GM12865 (cell line): ENCODE data around the gene ZNF484.
"Not testable (repeated sequence)": the region's sequence is repeated elsewhere in the genome, so short reads cannot be mapped to it uniquely, and the experiment has no call there.

ENCODE experiments used
- DNase-seq: peaks from one replicate; pipeline ENCODE4 v3.0.0; 2010; ENCODE audit warnings: low read depth
- H3K4me3 ChIP-seq: 2 replicates; pipeline ENCODE4 v1.5.1; 2011; ENCODE audit warnings: mild to moderate bottlenecking, low read depth, low read length, control low read depth
- CTCF ChIP-seq: IDR thresholded peaks from 2 replicates; pipeline ENCODE4 v1.5.1; 2011; ENCODE audit warnings: low read length, control low read depth, low read depth, inconsistent platforms; ENCODE audit not compliant: insufficient read depth; ENCODE audit errors: missing control alignments

ZNF484 gene

DNA sequence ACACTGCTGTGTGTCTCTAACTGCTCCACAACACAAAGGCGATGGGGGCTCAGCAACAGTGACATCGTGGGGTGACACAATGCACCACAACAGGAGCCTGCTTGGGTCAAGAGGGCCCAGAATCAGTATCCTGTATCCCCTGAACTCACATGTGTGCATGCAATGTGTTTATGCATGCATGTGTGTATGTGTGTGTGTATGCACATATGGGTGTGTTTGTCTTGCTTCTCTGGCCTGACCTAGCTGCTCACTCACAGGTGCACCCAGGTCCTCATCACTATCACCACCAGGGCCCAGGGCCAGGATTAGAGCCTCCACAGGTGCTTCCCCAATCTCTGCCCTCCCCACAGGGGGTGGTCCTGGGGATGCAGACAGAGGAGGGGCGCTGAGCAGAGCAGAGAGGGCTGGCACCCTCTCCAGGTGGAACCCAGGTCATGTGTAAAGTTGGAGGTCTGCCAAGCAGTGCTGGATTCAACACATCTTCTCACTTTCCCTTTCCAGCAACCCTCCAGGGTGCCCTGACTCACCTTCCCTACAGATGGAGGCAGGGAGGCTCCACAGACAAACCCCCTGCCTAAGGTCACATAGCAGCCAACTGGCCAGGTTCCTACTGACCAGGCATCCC lies 18.1 kb upstream of the ZNF484 start:
- TF ChIP-seq CTCF: no peak
- no peak overlapping the region for H3K4me3 ChIP-seq
- DNase-seq: no peak

GRCh38 chr9:92894711-92895362 lies 17.0 kb upstream of the ZNF484 start:
- H3K4me3 ChIP-seq: no peak overlapping the region
- TF ChIP-seq CTCF: no peak
- no peak for DNase-seq

- not testable (repeated sequence) for H3K4me3 ChIP-seq, DNase-seq
Observed at GRCh38 chr9:92893916-92894610, 16.2 kb upstream of the ZNF484 start.

- DNase-seq, H3K4me3 ChIP-seq: not testable (repeated sequence)
Observed at GRCh38 chr9:92892276-92892675, 14.4 kb upstream of the ZNF484 start.

DNA sequence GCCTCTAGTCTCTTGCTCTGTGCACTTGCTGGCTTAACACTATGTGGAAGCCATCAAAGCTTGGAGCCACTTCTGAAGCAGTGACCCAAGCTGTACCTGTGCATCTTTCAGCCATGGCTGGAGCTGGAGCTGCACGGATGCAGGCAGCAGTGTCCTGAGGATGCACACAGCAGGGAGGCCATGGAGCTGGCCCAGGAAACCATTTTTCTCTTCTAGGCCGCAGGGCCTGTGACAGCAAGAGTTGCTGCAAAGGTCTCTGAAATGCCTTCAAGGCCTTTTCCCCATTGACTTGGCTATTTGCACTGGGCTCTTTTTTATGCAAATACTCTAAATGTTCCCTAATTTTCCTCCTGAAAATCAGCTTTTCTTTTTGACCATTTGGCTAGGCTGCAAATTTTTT lies 12.9 kb upstream of the ZNF484 start:
- TF ChIP-seq CTCF: no peak
- no peak for DNase-seq
- no peak overlapping the region for H3K4me3 ChIP-seq

DNA sequence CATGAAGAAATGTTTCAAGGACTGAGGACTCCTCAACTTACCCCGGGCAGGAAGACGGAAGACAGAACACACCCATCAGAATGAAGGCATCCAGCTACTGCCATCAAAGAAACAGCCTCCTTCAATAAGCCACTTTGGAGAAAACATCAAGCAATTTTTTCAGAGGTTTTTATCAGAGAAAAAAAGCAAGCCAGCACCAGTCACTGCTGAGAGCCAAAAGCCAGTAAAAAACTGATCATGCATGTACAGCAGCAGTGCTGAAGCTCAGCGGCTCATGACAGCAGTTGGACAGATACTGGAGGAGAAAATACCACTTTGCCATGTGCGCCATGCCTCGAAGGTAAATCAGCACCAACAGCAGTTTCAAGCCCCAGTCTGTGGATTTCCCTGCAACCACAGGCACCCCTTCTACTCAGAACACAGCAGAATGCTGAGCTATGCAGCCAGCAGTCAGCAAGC lies 10.1 kb upstream of the ZNF484 start:
- DNase-seq: no peak
- TF ChIP-seq CTCF: no peak
- no peak overlapping the region for H3K4me3 ChIP-seq

GRCh38 chr9:92886846-92887610 lies 9.2 kb upstream of the ZNF484 start:
- H3K4me3 ChIP-seq: not testable (repeated sequence)
- DNase-seq: peak; percentile 18

DNA sequence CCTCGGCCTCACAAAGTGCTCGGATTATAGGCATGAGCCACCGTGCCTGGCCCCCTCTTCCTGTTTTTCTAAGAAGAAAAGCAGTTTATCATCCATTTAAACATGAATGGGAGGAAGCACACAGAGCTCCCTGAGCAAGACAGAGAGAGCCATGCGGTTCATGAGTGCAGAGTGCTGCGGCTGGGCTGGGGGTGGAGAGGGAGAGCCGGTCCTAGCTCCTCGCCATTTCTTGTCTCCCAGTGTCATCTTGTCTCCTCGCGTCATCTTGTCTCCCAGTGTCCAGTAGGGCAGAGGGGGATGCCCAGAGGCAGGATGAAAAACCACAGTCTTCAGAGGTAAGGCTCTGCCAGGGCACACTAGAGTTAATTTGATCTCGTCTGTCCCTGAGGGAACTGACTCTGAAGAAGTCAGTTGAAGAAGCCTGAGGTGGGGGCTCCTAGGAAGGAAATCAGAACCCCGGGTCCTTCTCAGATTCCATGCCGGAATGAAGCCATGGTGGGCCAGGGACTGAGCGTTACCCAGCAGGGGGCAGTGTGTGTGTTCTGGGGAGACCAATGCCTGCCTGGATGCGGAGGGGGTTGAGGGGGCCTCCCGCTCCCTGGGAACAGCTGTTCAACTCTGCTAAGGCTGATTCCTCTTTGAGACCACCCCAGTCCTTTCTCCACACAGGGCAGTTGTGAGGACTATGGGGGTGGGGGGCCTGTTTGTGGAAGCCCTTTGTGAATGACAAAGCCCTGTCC lies 6.0 kb upstream of the ZNF484 start:
- H3K4me3 ChIP-seq, DNase-seq: not testable (repeated sequence)
